ENCODE measurements around the gene IFNGR1.

DNA sequence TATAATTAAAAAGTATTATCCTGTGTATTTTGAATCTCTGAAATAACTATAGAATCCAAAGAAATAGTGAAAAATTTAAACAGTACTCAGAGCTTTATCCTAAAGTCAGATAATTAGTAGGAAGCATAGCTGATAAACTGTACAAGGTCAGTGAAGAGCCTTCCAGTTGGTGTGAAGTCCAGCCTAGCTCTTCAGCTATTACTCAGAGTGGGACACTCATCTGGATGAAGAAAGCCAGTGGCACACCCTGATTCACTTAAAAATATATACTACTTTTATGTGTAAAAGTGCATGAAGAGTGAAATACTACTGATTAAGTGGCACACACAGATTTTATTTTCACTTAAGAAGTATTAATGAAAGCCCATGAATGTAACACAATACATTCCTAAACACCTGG is 3.1 kb downstream of the IFNGR1 start:
- TF ChIP-seq POLR2AphosphoS5 (IDR thresholded peaks at IDR 0.05; ENCODE audit: low read depth, low read length), result no peak
- TF ChIP-seq TAF1 (IDR thresholded peaks at IDR 0.05; ENCODE audit: low read depth, low read length), result no peak

Data from GM12891 (cell line).